Esophagus (tissue), 2 donors: Measurements from ENCODE around the gene TMEM92. TPM values are rescaled to one million over a fixed set of nuclear protein-coding genes. Genes with fewer than 3 reads are reported as not detected.
"Not testable (repeated sequence)": the region's sequence is repeated elsewhere in the genome, so short reads cannot be mapped to it uniquely, and the experiment has no call there.

Experiments used
- H3K27ac ChIP-seq, 2 donors: one replicate each; pipeline ENCODE4 v1.5.1; 2013; ENCODE audit warnings: low read depth in 2 of 2, mild to moderate bottlenecking in 2 of 2, inconsistent platforms in 1 of 2, low read length in 1 of 2, moderate library complexity in 1 of 2
- H3K27me3 ChIP-seq, 2 donors: one replicate each; pipeline ENCODE4 v1.6.1; 2013; ENCODE audit warnings: low read length in 2 of 2, control low read depth in 1 of 2, mild to moderate bottlenecking in 1 of 2; ENCODE audit not compliant: insufficient read depth in 2 of 2, control insufficient read depth in 1 of 2
- H3K36me3 ChIP-seq, 2 donors: one replicate each; pipeline ENCODE4 v1.6.1; 2013; ENCODE audit warnings: low read length in 1 of 2; ENCODE audit not compliant: control insufficient read depth in 2 of 2, insufficient read depth in 2 of 2
- H3K4me1 ChIP-seq, 2 donors: one replicate each; pipeline ENCODE4 v1.6.1; 2013; ENCODE audit warnings: low read length in 1 of 2; ENCODE audit not compliant: control insufficient read depth in 2 of 2, insufficient read depth in 2 of 2
- H3K4me3 ChIP-seq, 2 donors: one replicate each; pipeline ENCODE4 v1.5.1; 2013; ENCODE audit warnings: low read length in 2 of 2, mild to moderate bottlenecking in 2 of 2, low read depth in 1 of 2, moderate library complexity in 1 of 2
- H3K9me3 ChIP-seq, 2 donors: one replicate each; pipeline ENCODE4 v1.6.1; 2013; ENCODE audit warnings: mild to moderate bottlenecking in 2 of 2, low read depth in 1 of 2, low read length in 1 of 2, moderate library complexity in 1 of 2; ENCODE audit not compliant: control insufficient read depth in 2 of 2, insufficient read depth in 1 of 2
- WGBS, 2 donors: extraction: QIAGEN DNeasy Blood & Tissue Kit; methylation state at CpG; one replicate each; pipeline ENCODE4 v1.1.7; 2013; 5-methylcytosine and 5-hydroxymethylcytosine counted together
- polyA plus RNA-seq, 2 donors: library from polyadenylated mRNA; stranded (reverse); fragments of 200-250 nt; gene quantifications; one replicate each; pipeline ENCODE4 v1.2.3, GENCODE V29; 2013
- donor health status: healthy with polysubstance abuse.
- donor health status: Bipolar disorder and iron deficiency.

TMEM92 gene
- polyA plus RNA-seq, 2 donors: 0.08 to 0.27 TPM

GRCh38 chr17:50290933-50291332, 16.7 kb downstream of the TMEM92 start:
- no peaks in the 10 kb centered on the region for H3K27me3 ChIP-seq

GRCh38 chr17:50292465-50292864, 18.2 kb downstream of the TMEM92 start:
- Histone ChIP-seq H3K27me3 (no peaks in the 10 kb centered on the region), H3K36me3 (no peaks in the 10 kb centered on the region), H3K4me3 (no peak overlapping the region), H3K9me3 (no peaks in the 10 kb centered on the region), H3K27ac (no peak overlapping the region), H3K4me1 (peaks cover 0 to 4% of the 10 kb centered on the region in 2 donors)
- WGBS, 2 donors: 83 to 89% methylated on average over 3 of the region's 3 CpGs

More at GRCh38 chr17:50290933-50291332, 16.7 kb downstream of the TMEM92 start:
- H3K27ac ChIP-seq: peak overlapping the region in 1 of 2 donors; percentile 85
- no peaks in the 10 kb centered on the region for H3K9me3 ChIP-seq
- H3K4me1 ChIP-seq: peaks cover 0 to 4% of the 10 kb centered on the region in 2 donors
- 50 to 64% methylated on average over 1 of the region's 1 CpG for WGBS, 2 donors
- no peak overlapping the region for H3K4me3 ChIP-seq
- H3K36me3 ChIP-seq: no peaks in the 10 kb centered on the region

GRCh38 chr17:50295021-50295420, 20.8 kb downstream of the TMEM92 start:
- H3K36me3 ChIP-seq: no peaks in the 10 kb centered on the region
- H3K9me3 ChIP-seq: no peaks in the 10 kb centered on the region
- no peaks in the 10 kb centered on the region for H3K27me3 ChIP-seq
- H3K4me3 ChIP-seq: no peak overlapping the region
- H3K27ac ChIP-seq: no peak overlapping the region
- 65 to 78% methylated on average over 4 of the region's 4 CpGs for WGBS, 2 donors
- peaks cover 0 to 4% of the 10 kb centered on the region in 2 donors for H3K4me1 ChIP-seq

- 17 to 21% methylated on average over 7 of the region's 7 CpGs for WGBS, 2 donors
- Histone ChIP-seq H3K4me3 (no peak overlapping the region), H3K4me1 (no peaks in the 10 kb centered on the region), H3K27ac (no peak overlapping the region), H3K27me3 (no peaks in the 10 kb centered on the region), H3K36me3 (no peaks in the 10 kb centered on the region), H3K9me3 (no peaks in the 10 kb centered on the region)
Observed at GRCh38 chr17:50297407-50297865, 23.2 kb downstream of the TMEM92 start.

- no peak overlapping the region for H3K4me3 ChIP-seq
- 73 to 77% methylated on average over 11 of the region's 11 CpGs for WGBS, 2 donors
- no peak overlapping the region for H3K27ac ChIP-seq
- H3K27me3 ChIP-seq: no peaks in the 10 kb centered on the region
- no peaks in the 10 kb centered on the region for H3K36me3 ChIP-seq
- no peaks in the 10 kb centered on the region for H3K4me1 ChIP-seq
- H3K9me3 ChIP-seq: no peaks in the 10 kb centered on the region
Observed at GRCh38 chr17:50298018-50298417, 23.8 kb downstream of the TMEM92 start.

GRCh38 chr17:50299776-50300175, 25.5 kb downstream of the TMEM92 start:
- no peak overlapping the region for H3K4me3 ChIP-seq
- no peak overlapping the region for H3K27ac ChIP-seq
- WGBS, 2 donors: 75 to 79% methylated on average over 3 of the region's 3 CpGs
- H3K36me3 ChIP-seq: no peaks in the 10 kb centered on the region
- no peaks in the 10 kb centered on the region for H3K9me3 ChIP-seq
- H3K27me3 ChIP-seq: no peaks in the 10 kb centered on the region
- peaks cover 0 to under 1% of the 10 kb centered on the region in 2 donors for H3K4me1 ChIP-seq

GRCh38 chr17:50300824-50301223, 26.6 kb downstream of the TMEM92 start:
- not testable (repeated sequence) for H3K27me3 ChIP-seq, H3K4me1 ChIP-seq, H3K36me3 ChIP-seq, H3K27ac ChIP-seq, H3K4me3 ChIP-seq, H3K9me3 ChIP-seq
- WGBS, 2 donors: 32 to 58% methylated on average over 1 of the region's 1 CpG

- Histone ChIP-seq H3K27ac (no peak overlapping the region), H3K4me3 (no peak overlapping the region), H3K4me1 (peaks cover 0 to 3% of the 10 kb centered on the region in 2 donors), H3K27me3 (no peaks in the 10 kb centered on the region), H3K9me3 (no peaks in the 10 kb centered on the region), H3K36me3 (no peaks in the 10 kb centered on the region)
- 65 to 76% methylated on average over 9 of the region's 9 CpGs for WGBS, 2 donors
Observed at GRCh38 chr17:50301891-50302584, 27.8 kb downstream of the TMEM92 start.

GRCh38 chr17:50303051-50303450, 28.8 kb downstream of the TMEM92 start:
- H3K27me3 ChIP-seq: no peaks in the 10 kb centered on the region
- peaks cover 0 to 3% of the 10 kb centered on the region in 2 donors for H3K4me1 ChIP-seq
- no peaks in the 10 kb centered on the region for H3K36me3 ChIP-seq
- H3K27ac ChIP-seq: no peak overlapping the region
- no peak overlapping the region for H3K4me3 ChIP-seq
- H3K9me3 ChIP-seq: no peaks in the 10 kb centered on the region
- WGBS, 2 donors: 90 to 94% methylated on average over 11 of the region's 11 CpGs

GRCh38 chr17:50303596-50303995, 29.3 kb downstream of the TMEM92 start:
- 77 to 85% methylated on average over 4 of the region's 4 CpGs for WGBS, 2 donors
- no peaks in the 10 kb centered on the region for H3K27me3 ChIP-seq
- H3K4me3 ChIP-seq: no peak overlapping the region
- H3K9me3 ChIP-seq: no peaks in the 10 kb centered on the region
- H3K4me1 ChIP-seq: peaks cover 0 to 3% of the 10 kb centered on the region in 2 donors
- H3K36me3 ChIP-seq: no peaks in the 10 kb centered on the region
- H3K27ac ChIP-seq: no peak overlapping the region
